WI38 (cell line): ENCODE data around the gene NFIA.

Experiments
- H3K4me3 ChIP-seq: 2 replicates; pipeline ENCODE4 v1.5.1; 2011; ENCODE audit warnings: low read depth, mild to moderate bottlenecking, control low read depth, low read length
- TF ChIP-seq, protein P1 (sequence below): IDR thresholded peaks from 2 replicates; pipeline ENCODE4 v1.5.1; 2012; ENCODE audit warnings: low read depth, mild to moderate bottlenecking, control low read depth, low read length

The NFIA gene

DNA sequence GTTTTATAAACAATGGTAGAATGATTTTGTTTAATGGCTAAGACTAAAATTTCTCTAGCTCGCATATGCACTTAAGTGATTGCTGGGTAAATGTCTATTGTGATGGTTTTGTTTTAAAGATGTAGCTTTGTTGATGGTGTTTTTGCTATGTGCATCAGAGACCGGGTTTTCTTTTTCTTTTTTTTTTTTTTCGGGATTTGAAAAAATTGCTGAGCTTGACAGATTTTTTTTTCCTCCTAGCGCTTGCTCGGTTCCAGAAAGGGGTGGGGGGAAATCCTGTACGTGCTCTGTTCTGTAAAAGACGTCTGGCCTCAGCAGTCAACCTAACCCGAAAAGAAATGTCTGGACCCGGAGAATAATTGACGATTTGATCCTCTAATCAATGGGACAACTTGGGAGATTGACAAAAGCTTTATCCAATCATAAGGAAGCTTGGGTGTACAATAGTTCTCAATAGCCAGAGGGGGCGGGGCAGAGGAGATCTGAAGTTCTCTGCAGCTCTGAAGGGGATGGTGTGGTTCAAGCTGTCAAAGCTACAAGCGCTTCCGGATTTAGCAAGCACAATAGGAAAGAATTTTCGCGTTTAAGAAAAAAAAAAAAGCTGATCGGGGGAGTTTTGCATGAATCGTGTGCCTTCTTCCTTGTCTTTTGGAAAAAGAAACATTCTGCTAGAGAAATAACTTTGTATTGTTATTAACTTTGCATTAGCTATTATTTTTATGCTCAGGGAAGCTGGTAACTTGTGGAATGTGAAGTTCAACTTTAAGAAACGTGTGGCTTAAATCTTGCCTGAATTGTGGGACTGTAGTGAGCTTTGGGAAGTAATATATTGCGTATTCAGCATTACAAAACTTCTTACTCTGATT lies 4.5 kb upstream of the NFIA start:
- H3K4me3 ChIP-seq, result peak overlapping the region; percentile 60
- TF ChIP-seq, protein P1, sequence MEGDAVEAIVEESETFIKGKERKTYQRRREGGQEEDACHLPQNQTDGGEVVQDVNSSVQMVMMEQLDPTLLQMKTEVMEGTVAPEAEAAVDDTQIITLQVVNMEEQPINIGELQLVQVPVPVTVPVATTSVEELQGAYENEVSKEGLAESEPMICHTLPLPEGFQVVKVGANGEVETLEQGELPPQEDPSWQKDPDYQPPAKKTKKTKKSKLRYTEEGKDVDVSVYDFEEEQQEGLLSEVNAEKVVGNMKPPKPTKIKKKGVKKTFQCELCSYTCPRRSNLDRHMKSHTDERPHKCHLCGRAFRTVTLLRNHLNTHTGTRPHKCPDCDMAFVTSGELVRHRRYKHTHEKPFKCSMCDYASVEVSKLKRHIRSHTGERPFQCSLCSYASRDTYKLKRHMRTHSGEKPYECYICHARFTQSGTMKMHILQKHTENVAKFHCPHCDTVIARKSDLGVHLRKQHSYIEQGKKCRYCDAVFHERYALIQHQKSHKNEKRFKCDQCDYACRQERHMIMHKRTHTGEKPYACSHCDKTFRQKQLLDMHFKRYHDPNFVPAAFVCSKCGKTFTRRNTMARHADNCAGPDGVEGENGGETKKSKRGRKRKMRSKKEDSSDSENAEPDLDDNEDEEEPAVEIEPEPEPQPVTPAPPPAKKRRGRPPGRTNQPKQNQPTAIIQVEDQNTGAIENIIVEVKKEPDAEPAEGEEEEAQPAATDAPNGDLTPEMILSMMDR, result no peak

DNA sequence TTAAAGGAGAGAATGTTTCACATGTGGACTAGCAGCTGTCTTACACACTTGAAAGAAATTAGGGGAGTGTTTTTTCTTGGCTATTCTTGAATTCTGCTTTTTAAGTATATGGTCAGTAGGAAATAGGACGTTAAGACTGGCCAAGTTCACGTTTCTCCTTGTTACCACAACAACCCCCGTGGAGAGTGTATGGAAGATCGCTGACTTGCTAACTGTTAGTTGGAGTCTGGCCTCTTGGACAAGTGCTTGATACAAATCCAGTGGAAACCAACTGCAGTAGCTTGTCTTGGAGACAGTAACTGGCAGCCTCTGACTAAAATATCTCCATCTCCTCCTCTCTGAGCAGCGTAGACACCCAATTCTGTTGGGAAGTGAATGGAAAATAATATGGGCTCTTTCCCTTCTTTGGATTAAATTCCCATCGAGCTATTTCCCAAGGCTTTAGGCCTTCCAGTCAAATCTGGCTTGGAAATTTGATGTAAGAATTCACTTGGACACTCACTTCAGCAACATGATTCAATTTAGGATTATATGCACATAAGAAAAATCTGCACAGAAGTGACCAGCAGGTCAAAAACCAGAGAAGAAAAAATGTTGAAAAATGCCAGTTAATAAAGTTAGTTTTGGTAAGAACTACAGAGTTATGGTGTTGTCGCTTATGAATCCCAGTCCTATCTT lies 3.6 kb upstream of the NFIA start:
- TF ChIP-seq, protein P1, result no peak
- peak overlapping the region; percentile 4; the same call in 1 of the 2 replicates for H3K4me3 ChIP-seq

DNA sequence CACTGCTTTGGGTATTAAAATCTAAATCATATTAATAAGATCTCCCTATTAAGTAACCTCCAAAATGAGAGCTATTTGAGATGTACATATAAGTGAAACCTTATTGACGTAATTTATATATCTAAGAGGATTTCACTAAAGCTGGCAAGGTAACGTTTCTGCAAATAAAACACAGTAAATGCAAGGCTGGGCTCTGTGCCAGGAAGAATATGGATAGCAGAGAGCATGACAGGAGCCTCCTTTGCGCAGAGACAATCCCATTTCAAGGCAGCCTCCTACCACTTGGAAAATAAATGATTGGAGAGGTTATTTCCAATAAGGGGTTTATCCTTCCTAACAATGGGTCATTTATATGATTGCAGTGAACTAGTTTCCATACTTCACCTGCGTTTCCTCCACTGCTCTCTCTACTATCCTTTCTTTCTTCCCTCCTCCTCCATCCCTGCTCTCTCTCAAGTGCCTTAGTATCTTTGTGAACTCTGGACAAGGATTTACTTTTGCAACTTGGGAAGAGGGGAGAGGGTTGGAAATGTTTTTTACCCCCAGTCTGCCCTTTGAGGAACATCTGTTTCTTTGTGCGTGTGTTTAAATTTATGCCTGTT lies 3.0 kb upstream of the NFIA start:
- TF ChIP-seq, protein P1, result no peak
- H3K4me3 ChIP-seq, result no peak overlapping the region

DNA sequence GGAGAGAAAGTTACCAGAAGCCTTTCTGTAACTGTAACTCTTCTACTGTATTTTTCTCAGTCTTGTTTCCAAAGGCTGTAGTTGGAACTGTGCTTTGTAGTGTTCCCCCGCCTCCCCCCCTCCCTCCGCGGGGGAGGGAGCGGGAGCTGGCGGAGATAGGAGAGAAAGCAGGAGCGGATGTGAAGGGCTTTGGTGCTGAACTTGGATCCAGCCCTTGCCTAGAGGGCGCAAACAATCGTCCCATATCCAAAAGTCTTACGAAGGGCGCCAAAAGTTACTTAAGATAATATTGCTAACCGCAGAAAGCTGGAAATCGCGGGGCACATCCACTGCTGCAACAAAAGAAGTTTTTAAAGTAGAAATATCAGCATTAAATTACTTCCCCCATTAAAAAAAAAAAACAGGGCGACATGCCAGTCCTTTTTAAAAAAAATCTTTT lies 2.4 kb upstream of the NFIA start:
- H3K4me3 ChIP-seq, result no peak overlapping the region
- TF ChIP-seq, protein P1, result peak; percentile 16; the same call in 1 of the 2 replicates

DNA sequence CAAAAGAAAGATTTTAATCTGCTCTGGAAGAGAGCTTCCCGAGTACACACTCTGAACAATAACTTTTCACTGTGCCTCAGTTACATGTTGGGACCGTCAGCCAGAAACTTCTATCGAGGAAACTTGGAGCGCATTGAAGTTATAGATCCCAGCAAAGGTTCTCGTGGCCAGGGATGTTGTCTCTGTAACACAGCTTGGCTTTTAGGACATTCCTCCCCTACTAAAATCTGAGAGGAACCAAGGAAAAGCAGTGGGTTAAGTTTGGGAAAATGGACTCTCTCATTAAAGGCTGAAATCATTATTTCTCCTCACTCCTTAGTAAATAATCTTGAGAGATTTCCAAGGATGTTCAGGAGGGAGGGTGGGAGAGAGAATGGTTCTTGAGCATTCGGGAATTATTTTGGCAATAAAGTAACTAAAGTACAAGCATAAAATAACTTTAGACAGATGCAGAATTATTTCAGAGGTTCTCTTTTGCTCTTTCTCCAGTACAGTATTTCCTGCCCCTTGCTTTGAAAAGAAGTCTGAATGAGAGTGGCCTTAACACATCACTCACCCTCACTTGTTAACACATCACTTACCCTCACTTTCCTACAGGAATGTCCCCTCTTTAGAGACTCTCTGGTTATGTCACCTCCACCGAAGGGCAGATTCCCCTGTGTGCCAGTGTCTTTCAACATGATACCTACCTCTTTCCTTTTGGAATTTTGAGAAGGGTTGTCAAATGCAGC lies 1.8 kb upstream of the NFIA start:
- H3K4me3 ChIP-seq, result no peak overlapping the region
- TF ChIP-seq, protein P1, result no peak

DNA sequence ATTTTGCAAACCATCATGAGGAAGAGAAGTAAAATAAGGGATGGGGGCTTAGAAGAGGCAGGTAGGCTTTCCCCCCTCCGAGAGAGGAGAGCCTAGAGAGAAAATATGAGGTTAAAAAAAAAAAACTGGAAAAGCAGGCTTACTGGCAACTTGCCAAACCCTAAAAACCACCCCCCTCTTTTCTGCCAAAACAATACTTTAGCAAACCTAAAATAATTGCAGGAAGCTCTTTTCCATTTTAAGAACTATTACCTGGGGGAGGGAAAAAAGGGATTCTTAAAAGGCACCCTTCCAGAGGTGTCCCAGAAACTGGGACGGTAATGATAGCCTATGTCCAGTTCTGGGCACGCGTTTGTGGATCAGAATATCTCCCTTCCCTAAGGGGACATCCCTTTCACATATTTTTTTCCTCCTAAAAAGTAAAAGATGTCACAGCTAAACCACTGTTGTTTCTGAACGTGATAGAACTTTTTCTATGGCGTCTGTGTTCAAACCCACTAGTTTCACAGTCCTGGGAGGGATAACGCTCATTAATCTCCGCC lies 1.1 kb upstream of the NFIA start:
- TF ChIP-seq, protein P1, result no peak
- peak overlapping the region; percentile 68 for H3K4me3 ChIP-seq
